H1 (cell line): ENCODE results near the gene DRC1.

Experiments used
- CEBPB ChIP-seq: IDR thresholded peaks from 2 replicates; pipeline ENCODE4 v1.6.1; 2012; ENCODE audit warnings: low read depth, low read length
- CTCF ChIP-seq, 3 experiments: IDR thresholded peaks; 1 replicate in 2 of 3; 2 replicates in 1 of 3; pipeline versions ENCODE4 v1.5.1 to v1.6.1; 2011; ENCODE audit warnings: low read length in 3 of 3, mild to moderate bottlenecking in 3 of 3, inconsistent platforms in 2 of 3, low read depth in 1 of 3, moderate library complexity in 1 of 3; ENCODE audit not compliant: insufficient read depth in 1 of 3; ENCODE audit errors: control extremely low read depth in 1 of 3
- E2F6 ChIP-seq: IDR thresholded peaks from 2 replicates; pipeline ENCODE4 v1.6.1; 2012; ENCODE audit warnings: inconsistent platforms
- EZH2 ChIP-seq: fragments of 200-600 bp; sonication (generic); IDR thresholded peaks from 2 replicates; pipeline ENCODE4 v1.7.1; 2012; ENCODE audit warnings: low read depth, mild to moderate bottlenecking, moderate library complexity, low read length, inconsistent platforms; ENCODE audit not compliant: severe bottlenecking
- POLR2A ChIP-seq, 2 experiments: IDR thresholded peaks; 1 replicate in 1 of 2; 2 replicates in 1 of 2; pipeline ENCODE4 v1.6.1; 2011; ENCODE audit warnings: low read depth in 2 of 2, low read length in 2 of 2, mild to moderate bottlenecking in 2 of 2; ENCODE audit errors: control extremely low read depth in 1 of 2

GRCh38 chr2:26486789-26487188 is 85.1 kb downstream of the DRC1 start:
- TF ChIP-seq CTCF (IDR thresholded peaks at IDR 0.05; ENCODE audit: control extremely low read depth in 1 of 3, insufficient read depth in 1 of 3, low read depth in 1 of 3, low read length in 3 of 3), result no peak
- no peak for TF ChIP-seq POLR2A (IDR thresholded peaks at IDR 0.05; ENCODE audit: control extremely low read depth in 1 of 2, low read depth in 2 of 2, low read length in 2 of 2)
- TF ChIP-seq CEBPB, result no peak
- no peak for TF ChIP-seq EZH2
- no peak for TF ChIP-seq E2F6
